SK-N-SH (cell line): Measurements from ENCODE around the gene UNC79.

ENCODE experiments used
- CTCF ChIP-seq: fragments of 200-600 bp; sonication (generic); IDR thresholded peaks from 2 replicates; pipeline ENCODE4 v1.6.1; 2017; ENCODE audit warnings: antibody characterized with exemption, mild to moderate bottlenecking, moderate library complexity
- ELF1 ChIP-seq: IDR thresholded peaks from 2 replicates; pipeline ENCODE4 v1.4.0; 2012
- JUND ChIP-seq: IDR thresholded peaks from 2 replicates; pipeline ENCODE4 v1.4.0; 2012
- MXI1 ChIP-seq: IDR thresholded peaks from 2 replicates; pipeline ENCODE4 v1.6.1; 2012; ENCODE audit warnings: mild to moderate bottlenecking, low read depth, low read length, improper control_type of control experiment
- PBX3 ChIP-seq: IDR thresholded peaks from 2 replicates; pipeline ENCODE4; 2012
- RAD21 ChIP-seq: IDR thresholded peaks from 2 replicates; pipeline ENCODE4 v1.6.1; 2012; ENCODE audit warnings: mild to moderate bottlenecking, low read length
- SIN3A ChIP-seq: IDR thresholded peaks from 2 replicates; pipeline ENCODE4 v1.6.1; 2012; ENCODE audit warnings: low read depth, mild to moderate bottlenecking, low read length, moderate library complexity, borderline replicate concordance
- SMC3 ChIP-seq: IDR thresholded peaks from 2 replicates; pipeline ENCODE4 v1.6.1; 2012; ENCODE audit warnings: low read depth, low read length, improper control_type of control experiment
- TAF1 ChIP-seq: IDR thresholded peaks from 2 replicates; pipeline ENCODE4 v1.6.1; 2012; ENCODE audit warnings: low read depth, mild to moderate bottlenecking, low read length, moderate library complexity, borderline replicate concordance
- YY1 ChIP-seq: IDR thresholded peaks from 2 replicates; pipeline ENCODE4 v1.4.0; 2012; ENCODE audit warnings: low read depth, mild to moderate bottlenecking
- ZBTB33 ChIP-seq: IDR thresholded peaks from 2 replicates; pipeline ENCODE4 v1.4.0; 2012; ENCODE audit warnings: low read depth, borderline replicate concordance

GRCh38 chr14:93675651-93676050, 244.9 kb downstream of the UNC79 start:
- no peak for TF ChIP-seq SMC3
- no peak for TF ChIP-seq CTCF
- no peak for TF ChIP-seq TAF1
- no peak for TF ChIP-seq JUND
- TF ChIP-seq ZBTB33: no peak
- no peak for TF ChIP-seq MXI1
- no peak for TF ChIP-seq SIN3A
- no peak for TF ChIP-seq ELF1
- TF ChIP-seq PBX3: no peak
- TF ChIP-seq RAD21: no peak
- TF ChIP-seq YY1: no peak
